Islet precursor cell (in vitro differentiated cells): Measurements from ENCODE around the gene NR2F1-AS1.

Experiments used
- DNase-seq: peaks from one replicate; pipeline ENCODE4 v3.0.0-alpha.2; 2018

The NR2F1-AS1 gene

GRCh38 chr5:93580927-93581445 is at the start of gene NR2F1-AS1:
TSS of gene NR2F1-AS1 (minus strand) at chr5:93581219.
- no peak for DNase-seq

GRCh38 chr5:93626801-93627200 is 45.8 kb upstream of the NR2F1-AS1 start:
- no peak for DNase-seq

- no peak for DNase-seq
These were observed 42.1 kb upstream of the NR2F1-AS1 start for GRCh38 chr5:93623153-93623552.

- no peak for DNase-seq
These were observed 41.3 kb upstream of the NR2F1-AS1 start for GRCh38 chr5:93622240-93622885.

GRCh38 chr5:93621327-93621798 is 40.3 kb upstream of the NR2F1-AS1 start:
- DNase-seq, result peak; percentile 84

- peak; percentile 88 for DNase-seq
These were observed 39.7 kb upstream of the NR2F1-AS1 start for GRCh38 chr5:93620487-93621326.

- DNase-seq, result no peak
These were observed 35.6 kb upstream of the NR2F1-AS1 start for GRCh38 chr5:93616538-93617174.

- no peak for DNase-seq
These were observed 31.8 kb upstream of the NR2F1-AS1 start for GRCh38 chr5:93612855-93613243.

GRCh38 chr5:93611976-93612854 is 31.2 kb upstream of the NR2F1-AS1 start:
- peak; percentile 90 for DNase-seq

- no peak for DNase-seq
These were observed 30.4 kb upstream of the NR2F1-AS1 start for GRCh38 chr5:93611273-93611975.

GRCh38 chr5:93610581-93611272 is 29.7 kb upstream of the NR2F1-AS1 start:
- DNase-seq, result no peak

- no peak for DNase-seq
These were observed 28.7 kb upstream of the NR2F1-AS1 start for GRCh38 chr5:93609762-93610161.

- DNase-seq, result no peak
These were observed 27.8 kb upstream of the NR2F1-AS1 start for GRCh38 chr5:93608855-93609254.

- DNase-seq, result no peak
These were observed 26.6 kb upstream of the NR2F1-AS1 start for GRCh38 chr5:93607367-93608258.

- no peak for DNase-seq
These were observed 25.3 kb upstream of the NR2F1-AS1 start for GRCh38 chr5:93606382-93606752.

- no peak for DNase-seq
These were observed 23.9 kb upstream of the NR2F1-AS1 start for GRCh38 chr5:93604644-93605515.

- peak; percentile 71 for DNase-seq
These were observed 23.0 kb upstream of the NR2F1-AS1 start for GRCh38 chr5:93603793-93604643.
